ENCODE measurements around the gene ZNF853.

The ZNF853 gene

DNA sequence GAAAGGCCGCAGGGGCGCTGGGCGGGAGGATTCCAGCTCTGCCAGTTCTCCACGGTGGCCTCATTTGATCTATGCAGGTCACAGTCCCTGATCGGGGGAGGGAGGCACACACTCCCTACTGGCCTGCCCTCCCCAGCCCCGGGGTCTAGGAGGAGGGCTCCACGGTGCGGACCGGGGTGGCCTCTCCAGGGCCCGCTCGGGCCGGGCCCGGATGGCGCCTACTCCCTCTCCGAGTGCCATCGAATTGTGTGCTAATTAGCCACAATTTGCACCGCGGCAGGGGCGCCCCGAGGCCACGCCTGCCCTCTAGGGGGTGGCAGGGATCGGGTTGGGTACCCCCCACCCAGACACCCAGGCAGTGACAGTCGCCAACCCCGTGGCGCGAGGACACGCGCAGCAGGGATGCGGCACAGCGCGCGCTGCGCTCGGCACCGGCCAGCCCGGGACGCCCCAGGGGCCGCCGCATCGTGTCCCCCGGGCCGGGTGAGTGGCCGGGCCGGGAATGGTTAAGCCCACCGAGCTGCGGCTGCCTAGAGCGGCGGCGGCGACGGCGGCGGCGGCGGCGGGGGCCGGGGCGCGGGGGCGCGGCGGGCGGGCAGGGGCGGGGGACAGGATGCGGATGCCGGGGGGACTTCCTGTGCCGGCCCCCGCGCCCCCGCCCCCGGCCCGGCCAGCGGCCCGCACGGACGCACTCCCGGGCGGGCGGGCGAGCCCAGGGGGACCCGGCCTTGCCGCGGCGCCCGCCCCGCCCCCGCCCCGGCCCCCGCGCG, at the start of gene ZNF853:
Gene ZNF853, plus strand, starts transcription at position 658 of the 770 bp plus-strand sequence. CDS start 565 bp downstream, outside the sequence.
- TF ChIP-seq, protein P1, sequence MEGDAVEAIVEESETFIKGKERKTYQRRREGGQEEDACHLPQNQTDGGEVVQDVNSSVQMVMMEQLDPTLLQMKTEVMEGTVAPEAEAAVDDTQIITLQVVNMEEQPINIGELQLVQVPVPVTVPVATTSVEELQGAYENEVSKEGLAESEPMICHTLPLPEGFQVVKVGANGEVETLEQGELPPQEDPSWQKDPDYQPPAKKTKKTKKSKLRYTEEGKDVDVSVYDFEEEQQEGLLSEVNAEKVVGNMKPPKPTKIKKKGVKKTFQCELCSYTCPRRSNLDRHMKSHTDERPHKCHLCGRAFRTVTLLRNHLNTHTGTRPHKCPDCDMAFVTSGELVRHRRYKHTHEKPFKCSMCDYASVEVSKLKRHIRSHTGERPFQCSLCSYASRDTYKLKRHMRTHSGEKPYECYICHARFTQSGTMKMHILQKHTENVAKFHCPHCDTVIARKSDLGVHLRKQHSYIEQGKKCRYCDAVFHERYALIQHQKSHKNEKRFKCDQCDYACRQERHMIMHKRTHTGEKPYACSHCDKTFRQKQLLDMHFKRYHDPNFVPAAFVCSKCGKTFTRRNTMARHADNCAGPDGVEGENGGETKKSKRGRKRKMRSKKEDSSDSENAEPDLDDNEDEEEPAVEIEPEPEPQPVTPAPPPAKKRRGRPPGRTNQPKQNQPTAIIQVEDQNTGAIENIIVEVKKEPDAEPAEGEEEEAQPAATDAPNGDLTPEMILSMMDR (IDR thresholded peaks at IDR 0.05; ENCODE audit: control extremely low read depth, extremely low read depth, low read depth, missing control alignments) = no peak
- CTCF ChIA-PET = no interaction called here
- POLR2A ChIA-PET = no interaction called here
- DNase-seq (ENCODE audit: extremely low spot score) = no peak

DNA sequence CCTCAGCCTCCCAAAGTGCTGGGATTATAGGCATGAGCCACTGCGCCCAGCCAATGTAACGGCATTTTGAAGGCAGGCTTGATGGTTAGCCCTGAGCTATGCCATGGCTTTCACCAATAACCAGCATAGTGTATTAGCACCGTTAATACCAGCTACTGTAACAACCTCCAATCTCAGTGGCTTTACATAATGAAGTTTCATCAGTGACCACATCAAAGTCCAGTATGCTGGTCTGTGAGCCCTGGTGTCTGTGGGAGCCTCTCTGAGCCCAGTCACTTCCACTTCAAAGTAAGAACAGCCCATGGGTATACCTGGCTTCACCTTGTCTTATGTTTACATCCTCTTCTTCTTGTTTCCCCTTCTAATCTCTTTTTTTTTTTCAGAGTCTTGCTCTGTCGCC, 49.8 kb upstream of the ZNF853 start:
- TF ChIP-seq, protein P1 (IDR thresholded peaks at IDR 0.05; ENCODE audit: control extremely low read depth, extremely low read depth, low read depth, missing control alignments) = no peak
- ChIA-PET POLR2A (interaction anchor here (0.7 kb wide), 1 partner anchor 31 kb away, joined by 3 read pairs; no protein-coding TSS in a partner anchor), CTCF (interaction anchor here (1.5 kb wide), 1 partner anchor 10 kb away, joined by 6 read pairs; no protein-coding TSS in a partner anchor)
- DNase-seq (ENCODE audit: extremely low spot score) = no peak

DNA sequence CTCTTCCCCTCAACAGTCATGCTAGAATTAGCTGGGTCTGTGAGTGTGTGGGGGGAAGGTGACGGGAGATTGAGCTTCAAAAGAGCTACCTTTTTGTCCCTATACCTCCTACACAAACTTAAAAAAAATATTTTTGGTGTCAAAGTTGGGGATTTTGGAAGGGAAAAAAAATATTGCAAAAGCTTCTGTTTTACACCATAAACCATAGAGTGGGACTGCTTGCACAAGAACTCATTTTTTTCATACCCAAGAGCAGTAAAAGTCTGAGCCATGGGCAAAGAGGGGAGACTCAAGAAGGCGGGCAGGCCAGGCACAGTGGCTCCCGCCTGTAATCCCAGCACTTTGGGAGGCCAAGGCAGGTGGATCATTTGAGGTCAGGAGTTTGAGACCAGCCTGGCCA, 47.5 kb upstream of the ZNF853 start:
- no peak for DNase-seq (ENCODE audit: extremely low spot score)
- CTCF ChIA-PET = interaction anchor here (0.8 to 1.7 kb wide), 4 partner anchors 9 to 22 kb away, joined by 3 to 4 read pairs (median 3); partner anchors contain the start of genes INTS15 and ZDHHC4
- POLR2A ChIA-PET = no interaction called here
- TF ChIP-seq, protein P1 (IDR thresholded peaks at IDR 0.05; ENCODE audit: control extremely low read depth, extremely low read depth, low read depth, missing control alignments) = no peak

DNA sequence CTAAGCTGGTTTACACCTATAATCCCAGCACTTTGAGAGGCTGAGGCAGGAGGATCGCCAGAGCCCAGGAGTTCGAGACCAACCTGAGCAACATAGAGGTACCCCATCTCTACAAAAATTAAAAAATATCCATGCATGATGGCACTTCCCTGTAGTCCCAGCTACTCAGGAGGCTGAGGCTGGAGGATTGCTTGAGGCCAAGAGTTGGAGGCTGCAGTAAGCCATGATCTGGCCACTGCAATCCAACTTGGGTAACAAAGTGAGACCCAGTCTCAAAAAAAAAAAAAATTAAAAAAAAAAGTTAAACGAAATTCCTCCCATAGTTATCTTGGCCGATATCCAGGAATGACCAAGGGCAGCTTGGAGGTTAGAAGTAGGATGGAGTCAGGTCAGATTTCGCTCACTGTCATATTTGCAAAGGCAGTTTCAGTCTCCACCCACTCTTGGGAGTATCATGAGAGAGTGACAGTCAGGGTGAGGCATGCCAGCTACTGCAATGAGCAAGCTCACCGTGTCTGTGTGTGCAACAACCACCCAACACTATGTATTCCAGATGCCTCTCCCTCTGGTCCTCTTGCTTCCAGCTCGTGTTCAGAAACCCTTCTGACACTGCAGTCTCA, 44.1 kb upstream of the ZNF853 start:
- POLR2A ChIA-PET = no interaction called here
- no peak for DNase-seq (ENCODE audit: extremely low spot score)
- CTCF ChIA-PET = interaction anchor here (0.9 to 8.5 kb wide), 6 partner anchors 10 to 55 kb away, joined by 3 to 69 read pairs (median 13); partner anchors contain the start of gene INTS15
- TF ChIP-seq, protein P1 (IDR thresholded peaks at IDR 0.05; ENCODE audit: control extremely low read depth, extremely low read depth, low read depth, missing control alignments) = no peak

DNA sequence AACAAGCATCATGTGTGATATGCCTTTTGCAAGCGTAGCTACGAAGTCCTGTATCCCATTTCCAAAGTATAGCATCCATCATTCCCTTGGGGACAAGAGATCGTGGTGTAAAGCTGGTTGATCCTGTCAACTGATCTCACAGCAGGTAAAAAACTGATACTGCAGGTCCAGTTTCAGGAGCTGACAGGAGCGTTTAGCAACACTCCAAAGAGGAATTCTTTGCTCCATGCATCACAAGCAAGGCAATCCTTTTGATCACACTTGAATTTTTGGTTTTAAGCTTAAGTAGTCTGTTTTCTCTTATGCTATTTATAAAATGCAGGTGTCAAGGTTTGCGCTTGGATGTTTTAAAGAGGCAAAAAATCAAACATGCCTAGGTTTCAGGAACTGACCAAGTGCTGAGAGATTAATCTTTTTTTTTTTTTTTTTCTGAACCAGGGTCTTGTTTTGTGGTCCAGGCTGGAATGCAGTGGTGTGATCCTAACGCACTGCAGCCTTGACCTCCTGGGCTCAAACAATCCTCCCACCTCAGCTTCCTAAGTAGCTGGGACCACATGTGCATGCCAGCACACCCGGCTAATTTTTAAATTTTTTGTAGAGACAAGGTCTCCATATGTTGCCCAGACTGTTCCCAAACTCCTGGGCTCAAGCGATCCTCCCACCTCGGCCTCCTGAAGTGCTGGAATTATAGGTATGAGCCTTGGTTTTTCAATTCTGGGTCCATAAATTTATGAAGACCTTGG, 40.0 kb upstream of the ZNF853 start:
- no peak for DNase-seq (ENCODE audit: extremely low spot score)
- ChIA-PET POLR2A (no interaction called here), CTCF (interaction anchor here (1.1 to 8.5 kb wide), 5 partner anchors 10 to 282 kb away, joined by 4 to 69 read pairs (median 8); partner anchors contain the start of gene INTS15)
- TF ChIP-seq, protein P1 (IDR thresholded peaks at IDR 0.05; ENCODE audit: control extremely low read depth, extremely low read depth, low read depth, missing control alignments) = no peak

Data from GM10248 (cell line).